HepG2 (cell line): ENCODE results near the gene ATF1.

Experiments
- CAMTA2 ChIP-seq: sonication (generic); formaldehyde crosslinking; IDR thresholded peaks from 2 replicates; pipeline ENCODE4 v1.4.0; 2020; ENCODE audit warnings: mild to moderate bottlenecking, missing genetic modification reagents, borderline replicate concordance
- CHCHD3 ChIP-seq: sonication (generic); formaldehyde crosslinking; IDR thresholded peaks from 2 replicates; pipeline ENCODE4 v1.8.0; 2022; ENCODE audit warnings: mild to moderate bottlenecking, missing genetic modification reagents, moderate library complexity
- GABPA ChIP-seq, 2 experiments: IDR thresholded peaks; 2 replicates each; pipeline ENCODE4 v1.6.1; 2011 to 2016; ENCODE audit warnings: low read depth in 2 of 2, low read length in 1 of 2, missing biosample characterization in 1 of 2, missing genetic modification characterization in 1 of 2
- JUN ChIP-seq: sonication (generic); formaldehyde crosslinking; IDR thresholded peaks from 2 replicates; pipeline ENCODE4 v1.4.0; 2020; ENCODE audit warnings: mild to moderate bottlenecking, missing genetic modification reagents
- PAF1 ChIP-seq: IDR thresholded peaks from 2 replicates; pipeline ENCODE4 v1.6.1; 2016; ENCODE audit warnings: missing genetic modification reagents, missing compliant biosample characterization
- RELA ChIP-seq: sonication (generic); formaldehyde crosslinking; IDR thresholded peaks from 2 replicates; pipeline ENCODE4 v1.4.0; 2020; ENCODE audit warnings: missing genetic modification reagents
- YY1 ChIP-seq: IDR thresholded peaks from 2 replicates; pipeline ENCODE4 v1.6.1; 2011; ENCODE audit warnings: low read length, low read depth, moderate library complexity, mild to moderate bottlenecking; ENCODE audit not compliant: insufficient read depth, insufficient replicate concordance
- TF ChIP-seq, protein P1 (sequence below): sonication (generic); formaldehyde crosslinking; IDR thresholded peaks from 2 replicates; pipeline ENCODE4 v1.5.0; 2020; ENCODE audit warnings: mild to moderate bottlenecking, missing genetic modification reagents, moderate library complexity
- TF ChIP-seq, protein P2 (sequence below), 2 experiments: fragments of 450-650 bp in 1 of 2; sonication (generic) in 1 of 2; formaldehyde crosslinking; IDR thresholded peaks; 2 replicates each; pipeline versions ENCODE4 v1.5.0 to v1.8.0; 2020 to 2022; ENCODE audit warnings: mild to moderate bottlenecking in 1 of 2, missing genetic modification reagents in 1 of 2
- TF ChIP-seq, protein P3 (sequence below): IDR thresholded peaks from 2 replicates; pipeline ENCODE4 v1.6.1; 2016; ENCODE audit warnings: low read depth, missing genetic modification reagents, missing compliant biosample characterization

DNA sequence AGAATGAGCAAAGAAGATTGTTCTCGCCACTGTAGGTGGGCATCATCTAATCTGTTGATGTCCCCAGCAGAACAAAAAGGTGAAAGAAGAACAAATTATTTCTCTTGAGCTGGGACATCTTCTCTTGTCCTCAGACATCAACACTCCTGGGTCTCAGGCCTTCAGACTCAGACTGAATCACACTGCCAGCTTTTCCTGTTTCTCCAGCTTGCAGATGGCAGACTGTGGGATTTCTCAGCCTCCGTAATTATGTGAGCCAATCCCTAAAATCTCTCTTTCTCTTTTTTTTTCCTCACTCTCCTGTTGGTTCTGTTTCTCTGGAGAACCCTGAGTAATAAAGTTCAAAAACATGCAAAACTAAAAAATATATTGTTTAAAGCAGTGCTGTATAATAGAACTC is 75.1 kb downstream of the ATF1 start:
- TF ChIP-seq, protein P1, sequence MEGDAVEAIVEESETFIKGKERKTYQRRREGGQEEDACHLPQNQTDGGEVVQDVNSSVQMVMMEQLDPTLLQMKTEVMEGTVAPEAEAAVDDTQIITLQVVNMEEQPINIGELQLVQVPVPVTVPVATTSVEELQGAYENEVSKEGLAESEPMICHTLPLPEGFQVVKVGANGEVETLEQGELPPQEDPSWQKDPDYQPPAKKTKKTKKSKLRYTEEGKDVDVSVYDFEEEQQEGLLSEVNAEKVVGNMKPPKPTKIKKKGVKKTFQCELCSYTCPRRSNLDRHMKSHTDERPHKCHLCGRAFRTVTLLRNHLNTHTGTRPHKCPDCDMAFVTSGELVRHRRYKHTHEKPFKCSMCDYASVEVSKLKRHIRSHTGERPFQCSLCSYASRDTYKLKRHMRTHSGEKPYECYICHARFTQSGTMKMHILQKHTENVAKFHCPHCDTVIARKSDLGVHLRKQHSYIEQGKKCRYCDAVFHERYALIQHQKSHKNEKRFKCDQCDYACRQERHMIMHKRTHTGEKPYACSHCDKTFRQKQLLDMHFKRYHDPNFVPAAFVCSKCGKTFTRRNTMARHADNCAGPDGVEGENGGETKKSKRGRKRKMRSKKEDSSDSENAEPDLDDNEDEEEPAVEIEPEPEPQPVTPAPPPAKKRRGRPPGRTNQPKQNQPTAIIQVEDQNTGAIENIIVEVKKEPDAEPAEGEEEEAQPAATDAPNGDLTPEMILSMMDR (CRISPR knock-in tag) = no peak
- TF ChIP-seq CHCHD3 (CRISPR knock-in tag) (no peak), YY1 (no peak), PAF1 (no peak), CAMTA2 (CRISPR knock-in tag) (no peak), JUN (CRISPR knock-in tag) (no peak), RELA (CRISPR knock-in tag) (no peak), GABPA (IDR thresholded peaks at IDR 0.05; ENCODE audit: low read depth, low read length) (no peak), GABPA (CRISPR knock-in tag; IDR thresholded peaks at IDR 0.05; ENCODE audit: low read depth) (no peak)
- TF ChIP-seq, protein P2, sequence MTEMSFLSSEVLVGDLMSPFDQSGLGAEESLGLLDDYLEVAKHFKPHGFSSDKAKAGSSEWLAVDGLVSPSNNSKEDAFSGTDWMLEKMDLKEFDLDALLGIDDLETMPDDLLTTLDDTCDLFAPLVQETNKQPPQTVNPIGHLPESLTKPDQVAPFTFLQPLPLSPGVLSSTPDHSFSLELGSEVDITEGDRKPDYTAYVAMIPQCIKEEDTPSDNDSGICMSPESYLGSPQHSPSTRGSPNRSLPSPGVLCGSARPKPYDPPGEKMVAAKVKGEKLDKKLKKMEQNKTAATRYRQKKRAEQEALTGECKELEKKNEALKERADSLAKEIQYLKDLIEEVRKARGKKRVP (CRISPR knock-in tag; IDR thresholded peaks at IDR 0.05) = no peak
- TF ChIP-seq, protein P3, sequence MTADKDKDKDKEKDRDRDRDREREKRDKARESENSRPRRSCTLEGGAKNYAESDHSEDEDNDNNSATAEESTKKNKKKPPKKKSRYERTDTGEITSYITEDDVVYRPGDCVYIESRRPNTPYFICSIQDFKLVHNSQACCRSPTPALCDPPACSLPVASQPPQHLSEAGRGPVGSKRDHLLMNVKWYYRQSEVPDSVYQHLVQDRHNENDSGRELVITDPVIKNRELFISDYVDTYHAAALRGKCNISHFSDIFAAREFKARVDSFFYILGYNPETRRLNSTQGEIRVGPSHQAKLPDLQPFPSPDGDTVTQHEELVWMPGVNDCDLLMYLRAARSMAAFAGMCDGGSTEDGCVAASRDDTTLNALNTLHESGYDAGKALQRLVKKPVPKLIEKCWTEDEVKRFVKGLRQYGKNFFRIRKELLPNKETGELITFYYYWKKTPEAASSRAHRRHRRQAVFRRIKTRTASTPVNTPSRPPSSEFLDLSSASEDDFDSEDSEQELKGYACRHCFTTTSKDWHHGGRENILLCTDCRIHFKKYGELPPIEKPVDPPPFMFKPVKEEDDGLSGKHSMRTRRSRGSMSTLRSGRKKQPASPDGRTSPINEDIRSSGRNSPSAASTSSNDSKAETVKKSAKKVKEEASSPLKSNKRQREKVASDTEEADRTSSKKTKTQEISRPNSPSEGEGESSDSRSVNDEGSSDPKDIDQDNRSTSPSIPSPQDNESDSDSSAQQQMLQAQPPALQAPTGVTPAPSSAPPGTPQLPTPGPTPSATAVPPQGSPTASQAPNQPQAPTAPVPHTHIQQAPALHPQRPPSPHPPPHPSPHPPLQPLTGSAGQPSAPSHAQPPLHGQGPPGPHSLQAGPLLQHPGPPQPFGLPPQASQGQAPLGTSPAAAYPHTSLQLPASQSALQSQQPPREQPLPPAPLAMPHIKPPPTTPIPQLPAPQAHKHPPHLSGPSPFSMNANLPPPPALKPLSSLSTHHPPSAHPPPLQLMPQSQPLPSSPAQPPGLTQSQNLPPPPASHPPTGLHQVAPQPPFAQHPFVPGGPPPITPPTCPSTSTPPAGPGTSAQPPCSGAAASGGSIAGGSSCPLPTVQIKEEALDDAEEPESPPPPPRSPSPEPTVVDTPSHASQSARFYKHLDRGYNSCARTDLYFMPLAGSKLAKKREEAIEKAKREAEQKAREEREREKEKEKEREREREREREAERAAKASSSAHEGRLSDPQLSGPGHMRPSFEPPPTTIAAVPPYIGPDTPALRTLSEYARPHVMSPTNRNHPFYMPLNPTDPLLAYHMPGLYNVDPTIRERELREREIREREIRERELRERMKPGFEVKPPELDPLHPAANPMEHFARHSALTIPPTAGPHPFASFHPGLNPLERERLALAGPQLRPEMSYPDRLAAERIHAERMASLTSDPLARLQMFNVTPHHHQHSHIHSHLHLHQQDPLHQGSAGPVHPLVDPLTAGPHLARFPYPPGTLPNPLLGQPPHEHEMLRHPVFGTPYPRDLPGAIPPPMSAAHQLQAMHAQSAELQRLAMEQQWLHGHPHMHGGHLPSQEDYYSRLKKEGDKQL = no peak
